ACC112 (cell line): ENCODE data around the gene THUMPD2.

Source experiments
- H2AFZ ChIP-seq: fragments of 200-600 bp; sonication (generic); one replicate; pipeline ENCODE4 v1.6.0; 2017; ENCODE audit warnings: antibody characterized with exemption, low read length; ENCODE audit not compliant: unreplicated experiment
- H3K27ac ChIP-seq: fragments of 200-600 bp; sonication (generic); 2 replicates; pipeline ENCODE4 v1.5.1; 2014; ENCODE audit warnings: low read depth, mild to moderate bottlenecking, antibody characterized with exemption, low read length, moderate library complexity
- H3K27me3 ChIP-seq: fragments of 200-600 bp; sonication (generic); 2 replicates; pipeline ENCODE4 v1.6.1; 2014; ENCODE audit warnings: mild to moderate bottlenecking, antibody characterized with exemption, low read length, moderate library complexity, mixed read lengths; ENCODE audit not compliant: insufficient read depth
- H3K36me3 ChIP-seq: fragments of 200-600 bp; sonication (generic); 2 replicates; pipeline ENCODE4 v1.6.1; 2016; ENCODE audit warnings: mild to moderate bottlenecking, antibody characterized with exemption, low read length, moderate library complexity, mixed read lengths; ENCODE audit not compliant: insufficient read depth
- H3K4me1 ChIP-seq: fragments of 200-600 bp; sonication (generic); one replicate; pipeline ENCODE4 v1.6.1; 2016; ENCODE audit warnings: low read length, mixed read lengths; ENCODE audit not compliant: insufficient read depth, unreplicated experiment, control insufficient read depth
- H3K4me3 ChIP-seq: fragments of 200-600 bp; sonication (generic); 2 replicates; pipeline ENCODE4 v1.5.1; 2014; ENCODE audit warnings: mild to moderate bottlenecking, low read depth, low read length
- H3K79me2 ChIP-seq: fragments of 200-600 bp; sonication (generic); one replicate; pipeline ENCODE4 v1.6.0; 2016; ENCODE audit warnings: low read length; ENCODE audit not compliant: control insufficient read depth, unreplicated experiment, insufficient read depth

THUMPD2 gene

DNA sequence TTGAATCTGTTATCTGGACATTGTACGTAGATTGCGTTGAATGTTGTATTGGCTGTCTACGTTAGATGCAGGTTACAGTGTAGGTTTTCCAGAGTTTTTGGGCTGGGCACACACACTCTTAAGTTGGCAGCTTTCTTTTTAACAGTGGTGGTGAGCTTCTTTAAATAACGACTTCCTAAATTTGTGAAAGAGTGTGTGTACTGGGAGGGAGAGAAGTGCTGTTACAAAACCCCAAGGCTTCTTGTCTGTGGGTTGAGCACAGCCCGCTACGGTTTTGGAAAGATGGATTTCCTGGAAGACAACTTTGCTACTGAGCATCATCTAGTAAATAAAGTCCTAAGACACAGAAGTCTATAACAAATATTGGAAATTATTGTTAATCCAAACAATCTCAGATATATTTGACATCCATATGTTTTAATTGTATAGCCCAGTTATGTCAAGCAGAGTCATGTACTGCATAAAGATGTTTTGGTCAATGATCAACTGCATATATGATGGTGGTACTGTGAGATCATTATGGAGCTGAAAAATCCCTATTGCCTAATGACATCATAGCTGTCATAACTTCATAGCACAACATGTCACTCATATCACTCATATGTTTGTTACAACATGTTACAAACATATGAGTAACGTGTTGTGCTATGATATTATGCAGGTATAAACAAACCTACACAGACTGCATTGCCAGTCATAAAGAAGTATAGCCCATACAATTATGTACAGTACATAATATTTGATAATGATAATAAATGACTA lies 7.9 kb upstream of the THUMPD2 start:
- Histone ChIP-seq H3K27ac (no peak overlapping the region), H3K79me2 (no peaks in the 10 kb centered on the region), H3K4me1 (peaks cover 15% of the 10 kb centered on the region), H3K4me3 (no peak overlapping the region), H2AFZ (no peak overlapping the region), H3K36me3 (no peaks in the 10 kb centered on the region), H3K27me3 (no peaks in the 10 kb centered on the region)

DNA sequence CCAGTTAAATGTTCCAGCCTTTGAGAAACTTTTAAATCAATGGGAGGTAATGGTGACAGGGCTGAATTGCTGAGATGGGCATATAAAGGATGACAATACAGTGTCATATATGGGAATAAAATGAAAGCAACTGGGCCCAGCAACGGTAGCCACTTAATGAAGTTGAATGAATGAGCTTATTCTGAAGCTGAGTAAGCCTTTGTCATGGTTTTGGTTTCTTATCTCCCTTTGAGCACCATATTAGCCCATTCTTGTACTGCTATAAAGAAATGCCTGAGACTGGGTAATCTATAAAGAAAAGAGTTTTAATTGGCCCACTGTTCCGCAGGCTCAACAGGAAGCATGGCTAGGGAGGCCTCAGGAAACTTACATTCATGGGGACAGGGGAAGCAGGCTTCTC lies 3.5 kb upstream of the THUMPD2 start:
- Histone ChIP-seq H3K27ac (no peak overlapping the region), H3K4me3 (no peak overlapping the region), H3K36me3 (no peaks in the 10 kb centered on the region), H3K79me2 (peaks cover 13% of the 10 kb centered on the region), H3K27me3 (no peaks in the 10 kb centered on the region), H3K4me1 (peaks cover 41% of the 10 kb centered on the region), H2AFZ (peak overlapping the region; percentile 22)

DNA sequence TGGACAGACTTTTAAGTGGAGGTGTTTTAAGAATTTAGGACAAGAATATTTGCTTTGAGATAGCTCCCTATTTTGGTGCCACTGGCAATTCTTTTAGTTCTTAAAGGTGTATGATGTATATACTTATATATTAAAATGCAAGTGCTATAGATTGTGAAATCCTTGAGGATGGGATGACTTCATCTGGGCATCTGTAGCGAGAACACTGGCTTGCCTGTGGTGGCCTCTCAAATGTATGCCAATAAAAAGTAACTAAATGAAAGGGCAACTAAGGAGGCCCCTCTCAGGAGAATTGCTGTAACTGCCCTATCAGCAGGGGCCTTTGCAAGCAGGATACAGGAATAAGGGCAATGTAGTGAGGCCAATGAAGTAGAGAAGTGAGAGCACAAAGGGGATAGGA lies 2.6 kb upstream of the THUMPD2 start:
- peaks cover 50% of the 10 kb centered on the region for H3K4me1 ChIP-seq
- H3K27ac ChIP-seq, result peak overlapping the region; percentile 14
- H3K27me3 ChIP-seq, result no peaks in the 10 kb centered on the region
- peak overlapping the region; percentile 100 for H2AFZ ChIP-seq
- peaks cover 22% of the 10 kb centered on the region for H3K79me2 ChIP-seq
- peak overlapping the region; percentile 77 for H3K4me3 ChIP-seq
- H3K36me3 ChIP-seq, result peaks cover 7% of the 10 kb centered on the region; the same call in 1 of the 2 replicates

DNA sequence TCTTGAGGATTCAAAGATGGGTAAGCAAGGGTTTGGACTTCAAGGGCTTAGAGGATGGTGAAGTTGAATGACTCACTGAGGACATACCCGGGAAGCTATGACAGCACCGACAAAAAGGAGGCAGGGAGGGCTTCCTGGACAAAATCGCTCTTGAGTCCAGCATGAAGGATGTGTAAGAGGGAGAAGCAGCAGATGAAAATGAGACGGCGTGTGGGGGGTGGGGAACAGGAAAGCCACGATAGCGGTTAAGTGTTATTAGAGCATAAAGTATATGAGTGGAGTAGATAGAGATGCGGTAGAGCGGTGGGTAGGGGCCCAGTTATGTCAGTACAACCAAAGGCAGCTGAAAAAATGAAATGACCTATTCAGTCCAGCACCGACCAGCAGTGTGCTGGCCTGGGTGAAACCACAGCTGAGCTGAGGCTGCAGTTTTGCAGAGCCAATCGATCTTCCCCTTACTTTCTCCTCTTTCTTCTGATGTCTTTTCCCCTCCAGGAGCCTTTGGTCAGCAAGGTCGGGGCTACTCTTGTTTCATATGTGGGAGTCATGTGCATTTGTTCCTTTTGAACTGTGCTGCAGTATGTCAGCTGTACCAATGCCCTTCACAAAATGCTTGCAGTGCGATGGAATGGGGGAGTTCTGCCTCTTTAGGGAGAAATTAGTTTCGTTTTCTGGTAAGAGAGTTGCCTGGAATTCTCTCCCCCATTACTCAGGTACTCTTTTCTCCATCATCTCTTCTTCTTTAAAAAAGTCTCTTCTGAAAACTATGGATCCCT lies 2.0 kb upstream of the THUMPD2 start:
- Histone ChIP-seq H3K4me3 (peak overlapping the region; percentile 77), H3K27ac (peak overlapping the region; percentile 14), H2AFZ (peak overlapping the region; percentile 100), H3K36me3 (peaks cover 13% of the 10 kb centered on the region), H3K27me3 (no peaks in the 10 kb centered on the region), H3K79me2 (peaks cover 29% of the 10 kb centered on the region), H3K4me1 (peaks cover 50% of the 10 kb centered on the region)

DNA sequence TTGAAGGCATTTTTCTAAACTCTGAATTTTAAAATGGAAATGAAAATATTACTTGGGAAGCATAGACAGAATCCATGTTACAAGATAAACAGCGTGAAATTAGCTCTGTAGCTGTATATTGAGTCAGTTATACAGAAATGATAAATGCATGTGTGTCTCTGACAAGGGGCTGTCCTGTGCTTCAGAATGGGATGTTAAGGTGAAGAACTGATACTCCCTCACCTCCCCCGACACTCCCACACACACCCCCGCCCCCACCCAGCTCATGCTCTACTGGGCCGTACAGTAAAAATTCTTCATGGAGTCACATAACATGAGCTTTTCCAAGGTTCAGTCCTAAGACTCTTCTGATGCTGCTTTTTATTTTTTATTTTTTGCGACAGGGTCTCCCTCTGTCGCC lies 869 bp upstream of the THUMPD2 start:
- Histone ChIP-seq H3K27ac (no peak overlapping the region), H3K36me3 (peaks cover 16% of the 10 kb centered on the region), H3K79me2 (peaks cover 39% of the 10 kb centered on the region), H3K4me3 (peak overlapping the region; percentile 95; the same call in 1 of the 2 replicates), H2AFZ (peak overlapping the region; percentile 26), H3K27me3 (no peaks in the 10 kb centered on the region), H3K4me1 (peaks cover 50% of the 10 kb centered on the region)

DNA sequence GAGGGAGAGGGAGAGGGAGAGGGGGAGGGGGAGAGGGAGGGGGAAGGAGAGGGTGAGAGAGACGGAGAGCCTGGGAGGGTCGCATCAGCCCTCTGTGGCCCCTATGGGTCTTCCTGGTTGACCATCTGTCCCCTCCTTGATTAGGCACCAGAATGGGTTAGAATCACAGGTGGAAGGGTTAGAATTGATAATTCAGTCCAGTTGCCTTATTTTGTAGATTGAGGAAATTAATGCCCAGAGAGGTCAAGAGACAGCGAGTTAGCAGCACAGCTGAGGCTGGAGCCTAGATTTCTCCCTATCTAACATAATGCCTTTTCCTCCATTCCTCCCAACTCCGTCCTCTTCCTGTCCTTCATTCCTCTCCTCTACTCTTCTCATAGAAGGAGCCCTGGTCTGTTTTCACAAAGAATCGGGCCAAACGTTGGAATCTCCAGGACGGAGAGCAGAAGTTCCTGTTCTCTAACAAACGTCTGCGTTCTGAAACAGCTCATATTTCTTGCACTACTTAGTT lies 338 bp upstream of the THUMPD2 start:
- peak overlapping the region; percentile 95 for H3K4me3 ChIP-seq
- no peaks in the 10 kb centered on the region for H3K27me3 ChIP-seq
- peaks cover 50% of the 10 kb centered on the region for H3K4me1 ChIP-seq
- H3K27ac ChIP-seq, result no peak overlapping the region
- H3K79me2 ChIP-seq, result peaks cover 45% of the 10 kb centered on the region
- H2AFZ ChIP-seq, result peak overlapping the region; percentile 26
- peaks cover 16% of the 10 kb centered on the region for H3K36me3 ChIP-seq

DNA sequence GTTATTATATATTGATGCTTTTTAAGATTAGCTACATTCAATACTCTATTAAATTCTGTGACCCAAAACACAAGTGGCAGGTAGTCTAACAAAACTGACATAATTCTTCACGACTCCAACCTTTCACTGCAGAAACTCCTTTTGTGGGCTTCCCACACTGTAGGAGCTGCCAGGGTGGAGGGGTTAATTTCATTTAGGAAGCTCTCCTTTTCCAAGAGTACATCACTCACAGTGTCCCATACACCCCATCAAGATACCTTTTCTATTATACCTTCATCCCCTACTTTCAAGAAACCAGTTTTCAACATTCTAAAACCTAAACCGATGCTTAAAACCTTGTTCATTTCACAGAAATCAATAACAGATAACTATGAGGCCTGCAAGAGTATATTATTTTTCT lies 825 bp downstream of the THUMPD2 start:
- peak overlapping the region; percentile 40; the same call in 1 of the 2 replicates for H3K27ac ChIP-seq
- peak overlapping the region; percentile 95 for H3K4me3 ChIP-seq
- H2AFZ ChIP-seq, result peak overlapping the region; percentile 58
- H3K4me1 ChIP-seq, result peaks cover 45% of the 10 kb centered on the region
- peaks cover 16% of the 10 kb centered on the region for H3K36me3 ChIP-seq
- no peaks in the 10 kb centered on the region for H3K27me3 ChIP-seq
- H3K79me2 ChIP-seq, result peaks cover 55% of the 10 kb centered on the region

DNA sequence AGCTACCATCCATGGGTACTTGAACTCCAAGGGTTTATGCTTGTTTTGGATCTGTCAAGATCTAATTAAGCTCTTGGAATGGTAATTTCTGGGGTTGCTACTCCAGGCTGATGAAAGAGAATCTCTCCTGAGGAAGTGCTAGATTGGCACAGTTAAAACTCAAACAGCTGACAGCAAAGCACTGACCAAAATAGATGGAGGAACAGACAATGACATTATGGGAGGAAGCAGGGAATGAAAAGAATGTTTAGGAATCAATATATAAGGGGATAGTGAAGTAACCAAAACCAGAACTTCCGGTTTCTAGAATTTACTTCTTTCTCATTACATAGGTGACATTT lies 6.3 kb downstream of the THUMPD2 start:
- H3K36me3 ChIP-seq, result peaks cover 47% of the 10 kb centered on the region
- peak overlapping the region; percentile 42 for H3K27ac ChIP-seq
- H3K79me2 ChIP-seq, result peaks cover 77% of the 10 kb centered on the region

DNA sequence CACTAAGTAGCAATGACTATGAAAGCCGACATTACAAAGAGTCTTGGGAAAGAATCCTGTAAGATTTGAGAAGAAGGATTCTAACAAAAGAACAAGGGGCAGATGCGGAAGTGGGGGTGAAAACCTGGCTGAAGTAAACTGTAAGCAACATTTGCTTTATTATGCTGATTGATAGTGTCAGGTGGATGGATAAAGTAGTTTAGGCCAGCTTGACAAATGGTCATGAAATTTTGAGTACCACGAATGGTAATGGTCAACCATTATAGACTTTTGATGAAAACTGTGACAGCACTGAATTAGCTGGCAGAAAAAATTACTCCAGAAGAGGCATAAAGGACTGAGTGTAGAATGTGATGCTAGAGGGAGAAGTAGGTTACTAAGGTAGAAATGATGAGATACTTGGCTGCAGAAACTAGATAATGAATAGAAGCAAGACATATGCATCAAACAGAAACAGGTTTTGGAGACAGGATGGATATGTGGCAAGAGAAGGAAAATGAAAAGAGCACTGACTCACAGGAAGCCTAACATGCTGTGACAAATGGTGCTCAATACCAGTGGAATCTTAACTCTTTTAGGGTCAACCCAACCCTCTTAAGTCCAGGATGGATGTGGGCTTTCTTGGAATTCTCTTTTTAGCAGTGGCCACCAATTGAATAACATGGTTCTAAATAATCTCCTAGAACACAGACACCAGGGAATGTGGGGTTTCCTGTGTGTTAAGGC lies 6.8 kb downstream of the THUMPD2 start:
- H3K27me3 ChIP-seq, result no peaks in the 10 kb centered on the region
- H3K36me3 ChIP-seq, result peaks cover 46% of the 10 kb centered on the region
- peak overlapping the region; percentile 42 for H3K27ac ChIP-seq
- H3K79me2 ChIP-seq, result peaks cover 72% of the 10 kb centered on the region
- peaks cover 20% of the 10 kb centered on the region for H3K4me1 ChIP-seq
- peak overlapping the region; percentile 8; the same call in 1 of the 2 replicates for H3K4me3 ChIP-seq
- H2AFZ ChIP-seq, result no peak overlapping the region

More for the DNA sequence above, 6.3 kb downstream of the THUMPD2 start:
- H3K27me3 ChIP-seq, result no peaks in the 10 kb centered on the region
- peaks cover 26% of the 10 kb centered on the region for H3K4me1 ChIP-seq
- H3K4me3 ChIP-seq, result peak overlapping the region; percentile 4; the same call in 1 of the 2 replicates
- no peak overlapping the region for H2AFZ ChIP-seq

DNA sequence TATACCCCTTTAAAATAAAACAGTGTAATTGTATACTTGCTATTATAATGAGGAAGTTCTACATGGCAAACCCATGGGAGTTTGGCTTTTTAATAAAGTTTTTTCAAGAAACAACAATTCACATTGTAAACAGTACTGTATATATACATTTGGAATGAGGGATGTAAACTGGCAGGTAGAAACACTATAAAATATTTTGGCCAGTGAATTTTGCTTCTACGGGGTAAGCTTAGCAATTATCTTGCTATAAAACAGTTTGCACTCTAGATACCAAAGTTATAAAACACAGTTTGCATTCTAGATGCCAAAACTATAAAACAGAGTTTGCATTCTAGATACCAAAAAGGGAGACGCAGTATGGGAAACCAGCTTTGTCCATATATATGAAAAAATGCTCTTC lies 16.6 kb downstream of the THUMPD2 start:
- H3K79me2 ChIP-seq, result no peaks in the 10 kb centered on the region

More for the DNA sequence above, 16.6 kb downstream of the THUMPD2 start:
- no peak overlapping the region for H2AFZ ChIP-seq
- peaks cover 62% of the 10 kb centered on the region for H3K36me3 ChIP-seq
- H3K27ac ChIP-seq, result no peak overlapping the region
- H3K4me1 ChIP-seq, result no peaks in the 10 kb centered on the region
- H3K4me3 ChIP-seq, result no peak overlapping the region
- no peaks in the 10 kb centered on the region for H3K27me3 ChIP-seq
